DMS153 (cell line): ENCODE data around the gene PTCD2.
A peak's percentile ranks its signal among the peaks of the same experiment; 100 is the strongest.
"Not testable (repeated sequence)": the region's sequence is repeated elsewhere in the genome, so short reads cannot be mapped to it uniquely, and the experiment has no call there.

Source experiments
- DNase-seq: peaks from one replicate; lab custom pipeline; 2025; lab: John Stamatoyannopoulos, UW

Gene PTCD2

GRCh38 chr5:72298136-72298535, 22.0 kb upstream of the PTCD2 start:
- not testable (repeated sequence) for DNase-seq

- no peak for DNase-seq
These were observed 21.5 kb upstream of the PTCD2 start for GRCh38 chr5:72298711-72299110.

- DNase-seq = no peak
These were observed 19.4 kb upstream of the PTCD2 start for GRCh38 chr5:72300590-72301339.

GRCh38 chr5:72301557-72301956, 18.6 kb upstream of the PTCD2 start:
- DNase-seq = no peak

- no peak for DNase-seq
These were observed 18.0 kb upstream of the PTCD2 start for GRCh38 chr5:72302171-72302570.

- DNase-seq = no peak
These were observed 14.7 kb upstream of the PTCD2 start for GRCh38 chr5:72305194-72306142.

- no peak for DNase-seq
These were observed 12.6 kb upstream of the PTCD2 start for GRCh38 chr5:72307573-72307967.

- peak; percentile 81 for DNase-seq
These were observed 12.0 kb upstream of the PTCD2 start for GRCh38 chr5:72307968-72308852.

- DNase-seq = no peak
These were observed 11.4 kb upstream of the PTCD2 start for GRCh38 chr5:72308853-72309191.

GRCh38 chr5:72313141-72313540, 7.0 kb upstream of the PTCD2 start:
- DNase-seq = no peak

GRCh38 chr5:72314571-72315172, 5.5 kb upstream of the PTCD2 start:
- no peak for DNase-seq

GRCh38 chr5:72319435-72319975, 668 bp upstream of the PTCD2 start:
- not testable (repeated sequence) for DNase-seq

- no peak for DNase-seq
These were observed 4.1 kb downstream of the PTCD2 start for GRCh38 chr5:72324189-72324825.

GRCh38 chr5:72325566-72326305, 5.6 kb downstream of the PTCD2 start:
- no peak for DNase-seq

- no peak for DNase-seq
These were observed 6.1 kb downstream of the PTCD2 start for GRCh38 chr5:72326306-72326649.

- DNase-seq = peak; percentile 33
These were observed 8.0 kb downstream of the PTCD2 start for GRCh38 chr5:72328172-72328571.

- DNase-seq = no peak
These were observed 10.5 kb downstream of the PTCD2 start for GRCh38 chr5:72330712-72331111.

- DNase-seq = no peak
These were observed 17.0 kb downstream of the PTCD2 start for GRCh38 chr5:72337159-72337558.

GRCh38 chr5:72338689-72339209, 18.6 kb downstream of the PTCD2 start:
- no peak for DNase-seq

GRCh38 chr5:72346398-72346797, 26.2 kb downstream of the PTCD2 start:
- DNase-seq = no peak
